HL-60 (cell line): ENCODE data around the gene EPS8L3.

ENCODE experiments used
- CTCF ChIP-seq: IDR thresholded peaks from one replicate; pipeline ENCODE4 v1.5.1; 2011; ENCODE audit warnings: low read length, control low read depth, inconsistent platforms; ENCODE audit not compliant: insufficient read depth
- POLR2AphosphoS5 ChIP-seq: IDR thresholded peaks from 2 replicates; pipeline ENCODE4 v1.6.1; 2012; ENCODE audit warnings: low read depth

GRCh38 chr1:109749221-109749620, 14.5 kb downstream of the EPS8L3 start:
- TF ChIP-seq CTCF (no peak), POLR2AphosphoS5 (no peak)
